Muscle of back (tissue), 11 donors: ENCODE measurements around the gene TNPO1. TPM values are rescaled to one million over a fixed set of nuclear protein-coding genes. Genes with fewer than 3 reads are reported as not detected.
"Not testable (repeated sequence)": the region's sequence is repeated elsewhere in the genome, so short reads cannot be mapped to it uniquely, and the experiment has no call there.

Experiments
- DNase-seq, 3 donors: peaks; one replicate each; pipeline versions ENCODE4 v3.0.0 to v3.0.0-alpha.2; 2013
- polyA plus RNA-seq, 10 donors: library from polyadenylated mRNA; unstranded; fragments of 120-200 nt; gene quantifications; one replicate each; pipeline ENCODE4 v1.2.1, GENCODE V29; 2013; ENCODE audit not compliant: insufficient read length in 10 of 10

Gene TNPO1
- polyA plus RNA-seq, 10 donors: 62.0 to 106 (median 80.6) TPM

DNA sequence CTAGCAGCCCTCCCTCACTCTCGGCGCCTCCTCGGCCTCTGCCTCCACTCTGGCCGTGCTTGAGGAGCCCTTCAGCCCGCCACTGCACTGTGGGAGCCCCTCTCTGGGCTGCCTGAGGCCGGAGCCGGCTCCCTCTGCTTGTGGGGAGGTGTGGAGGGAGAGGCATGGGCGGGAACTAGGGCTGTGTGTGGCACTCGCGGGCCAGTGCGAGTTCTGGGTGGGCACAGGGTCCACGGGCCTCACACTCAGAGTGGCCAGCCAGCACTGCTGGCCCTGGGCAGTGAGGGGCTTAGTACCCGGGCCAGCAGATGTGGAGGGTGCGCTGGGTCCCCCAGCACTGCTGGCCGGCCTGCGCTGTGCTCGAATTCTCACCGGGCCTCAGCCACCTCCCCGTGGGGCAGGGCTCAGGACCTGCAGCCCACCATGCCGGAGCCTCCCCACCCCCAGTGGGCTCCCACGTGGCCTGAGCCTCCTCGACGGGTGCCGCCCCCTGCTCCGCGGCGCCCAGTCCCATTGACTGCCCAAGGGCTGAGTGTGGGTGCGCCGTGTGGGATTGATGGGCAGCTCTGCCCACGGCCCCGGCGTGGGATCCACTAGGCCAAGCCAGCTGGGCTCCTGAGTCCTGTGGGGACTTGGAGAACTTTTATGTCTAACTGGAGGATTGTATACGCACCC is 109.0 kb downstream of the TNPO1 start:
- DNase-seq: no peak

DNA sequence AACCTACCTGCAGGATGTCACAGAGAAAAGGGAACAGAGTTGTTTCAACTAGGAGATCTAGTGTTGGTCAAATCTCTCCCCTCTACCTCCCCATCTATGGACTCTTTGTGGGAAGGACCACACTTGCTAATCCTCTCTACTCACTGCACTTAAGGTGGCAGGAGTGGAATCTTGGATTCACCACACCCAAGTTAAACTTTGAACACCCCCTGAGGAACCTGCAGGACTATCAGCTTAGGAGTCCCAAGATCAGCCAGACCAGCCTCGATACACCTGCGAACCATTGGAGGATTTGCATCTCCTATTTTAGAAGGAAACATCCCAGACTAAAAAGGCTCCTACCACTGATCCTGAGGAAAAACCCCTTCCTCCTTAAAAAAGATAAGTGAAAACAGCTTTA is 116.2 kb downstream of the TNPO1 start:
- not testable (repeated sequence) for DNase-seq

DNA sequence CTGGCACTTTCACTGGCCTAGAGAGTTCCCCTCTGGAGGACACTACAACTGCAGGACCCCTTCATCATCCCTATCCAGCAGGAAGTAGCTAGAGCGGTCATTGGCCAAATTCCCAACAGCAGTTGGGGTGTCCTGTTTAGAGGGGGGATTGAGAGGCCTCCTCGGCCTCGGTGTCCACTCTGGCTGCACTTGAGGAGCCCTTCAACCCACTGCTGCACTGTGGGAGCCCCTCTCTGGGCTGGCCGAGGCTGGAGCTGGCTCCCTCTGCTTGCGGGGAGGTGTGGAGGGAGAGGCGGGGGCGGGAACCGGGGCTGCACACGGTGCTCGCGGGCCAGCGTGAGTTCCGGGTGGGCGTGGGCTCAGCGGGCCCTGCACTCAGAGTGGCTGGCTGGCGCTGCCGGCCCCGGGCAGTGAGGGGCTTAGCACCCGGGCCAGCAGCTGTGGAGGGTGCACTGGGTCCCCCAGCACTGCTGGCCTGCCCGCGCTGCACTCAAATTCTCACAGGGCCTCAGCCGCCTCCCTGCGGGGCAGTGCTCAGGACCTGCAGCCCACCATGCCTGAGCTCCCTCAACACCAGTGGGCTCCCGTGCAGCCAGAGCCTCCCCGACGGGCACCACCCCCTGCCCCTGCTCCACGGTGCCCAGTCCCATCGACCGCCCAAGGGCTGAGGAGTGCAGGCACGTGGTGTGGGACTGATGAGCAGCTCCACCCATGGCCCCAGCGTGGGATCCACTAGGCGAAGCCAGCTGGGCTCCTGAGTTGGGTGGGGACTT is 118.7 kb downstream of the TNPO1 start:
- not testable (repeated sequence) for DNase-seq

GRCh38 chr5:72936893-72937292 is 120.4 kb downstream of the TNPO1 start:
- DNase-seq: no peak

DNA sequence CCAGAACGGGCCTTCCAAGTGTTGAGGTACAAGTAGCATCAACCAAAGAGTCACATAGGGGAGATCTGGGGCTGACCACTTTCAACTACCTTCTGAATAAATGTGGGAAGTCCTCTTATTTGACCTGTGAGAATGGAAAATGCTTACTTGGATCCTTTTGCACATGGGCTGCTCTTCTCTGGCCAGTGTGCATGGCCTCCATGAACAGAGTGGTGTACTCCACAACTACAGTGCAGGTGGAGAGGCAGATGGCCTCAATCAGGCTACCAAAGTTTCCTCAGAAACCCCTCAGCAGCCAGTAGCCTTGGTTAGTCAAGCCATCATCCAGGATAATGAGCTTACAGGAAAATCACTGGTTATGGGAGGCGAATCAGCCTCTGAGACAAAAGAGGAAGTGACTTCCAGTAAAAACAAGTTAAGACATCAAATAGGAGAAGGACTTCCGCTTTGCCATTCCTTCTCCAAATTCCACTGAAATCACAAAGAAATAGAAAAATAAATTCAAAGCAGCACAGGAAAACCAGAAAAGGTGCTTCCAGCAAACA is 121.1 kb downstream of the TNPO1 start:
- peak in 1 of 3 donors; percentile 16 for DNase-seq

DNA sequence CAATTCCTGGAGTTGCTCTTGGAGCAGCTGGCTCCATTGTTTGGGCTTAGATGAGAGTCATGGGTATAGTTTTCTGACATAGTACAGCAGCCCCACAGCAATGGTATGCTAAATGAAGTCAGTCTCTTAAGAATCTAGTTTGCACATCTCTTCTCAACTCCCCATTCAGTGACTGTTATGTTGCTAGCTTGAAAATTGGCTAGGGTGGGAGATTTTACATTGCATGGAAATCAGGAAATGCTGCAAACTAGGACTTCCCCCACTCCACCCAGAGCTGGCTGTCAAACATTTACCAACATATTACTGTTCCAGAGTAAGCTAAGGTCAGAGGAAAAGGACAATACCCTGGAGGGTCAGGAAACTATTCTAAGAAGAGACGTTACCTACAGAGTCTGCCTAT is 121.7 kb downstream of the TNPO1 start:
- DNase-seq: peak in 1 of 3 donors; percentile 14

DNA sequence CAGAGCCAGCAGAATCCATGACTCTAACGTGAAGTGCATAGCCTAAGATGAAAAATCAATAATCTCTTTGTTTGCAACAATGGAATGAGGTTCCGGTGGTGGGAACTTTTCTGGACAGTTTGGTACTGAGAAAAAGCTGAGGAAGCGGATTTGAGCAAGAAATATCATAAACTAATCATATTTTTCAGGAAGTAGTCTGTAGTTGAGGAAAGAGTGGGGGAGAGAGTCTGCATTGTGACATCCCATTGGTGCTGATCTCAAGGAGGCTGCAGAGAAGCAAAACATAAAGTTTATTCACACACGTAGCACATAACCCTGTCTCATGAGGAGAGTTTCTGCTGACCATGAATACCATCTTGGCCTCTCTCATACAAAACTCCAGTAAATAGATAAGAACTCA is 123.6 kb downstream of the TNPO1 start:
- DNase-seq: no peak

GRCh38 chr5:72943307-72943706 is 126.8 kb downstream of the TNPO1 start:
- no peak for DNase-seq

DNA sequence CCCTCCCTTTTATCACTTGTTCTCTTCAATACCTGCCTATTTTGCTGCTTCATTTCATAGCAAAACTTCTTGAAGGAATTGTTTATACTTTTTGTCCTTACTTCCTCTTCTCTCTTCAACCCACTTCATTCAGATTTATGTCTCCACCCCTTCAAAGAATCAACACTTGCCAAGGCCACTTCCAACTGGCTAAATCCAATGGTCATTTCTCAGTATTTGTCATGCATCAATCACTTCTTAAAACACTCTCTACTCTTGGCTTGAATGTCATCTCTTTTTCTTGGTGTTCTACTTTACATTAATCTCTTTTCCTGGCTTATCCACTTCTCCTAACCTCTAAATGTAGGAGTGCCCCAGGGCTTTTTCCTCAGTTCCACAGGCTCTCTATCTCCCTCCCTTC is 131.0 kb downstream of the TNPO1 start:
- no peak for DNase-seq

DNA sequence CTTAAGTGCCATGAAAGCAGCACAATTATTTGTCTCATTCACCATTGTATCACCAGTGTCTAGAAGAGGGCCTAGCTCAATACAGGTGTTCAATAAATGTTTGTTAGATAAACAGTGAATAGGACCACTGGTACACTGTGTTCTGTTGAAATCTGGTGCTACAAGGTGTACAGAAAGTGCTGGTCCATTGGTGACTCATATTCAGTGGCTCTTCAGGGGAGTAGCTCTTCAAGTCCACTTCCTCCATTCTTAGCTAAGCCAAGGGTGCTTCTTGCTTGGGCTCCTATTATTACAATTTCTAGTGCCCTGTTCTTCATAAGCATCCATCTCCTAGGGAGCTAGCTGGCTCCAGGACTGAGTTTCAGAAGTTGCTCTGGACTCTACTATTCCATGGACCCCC is 133.0 kb downstream of the TNPO1 start:
- DNase-seq: no peak

GRCh38 chr5:72951671-72952468 is 135.4 kb downstream of the TNPO1 start:
- peak in 1 of 3 donors; percentile 51 for DNase-seq

- DNase-seq: no peak
These were observed 137.9 kb downstream of the TNPO1 start for GRCh38 chr5:72954389-72954788.

DNA sequence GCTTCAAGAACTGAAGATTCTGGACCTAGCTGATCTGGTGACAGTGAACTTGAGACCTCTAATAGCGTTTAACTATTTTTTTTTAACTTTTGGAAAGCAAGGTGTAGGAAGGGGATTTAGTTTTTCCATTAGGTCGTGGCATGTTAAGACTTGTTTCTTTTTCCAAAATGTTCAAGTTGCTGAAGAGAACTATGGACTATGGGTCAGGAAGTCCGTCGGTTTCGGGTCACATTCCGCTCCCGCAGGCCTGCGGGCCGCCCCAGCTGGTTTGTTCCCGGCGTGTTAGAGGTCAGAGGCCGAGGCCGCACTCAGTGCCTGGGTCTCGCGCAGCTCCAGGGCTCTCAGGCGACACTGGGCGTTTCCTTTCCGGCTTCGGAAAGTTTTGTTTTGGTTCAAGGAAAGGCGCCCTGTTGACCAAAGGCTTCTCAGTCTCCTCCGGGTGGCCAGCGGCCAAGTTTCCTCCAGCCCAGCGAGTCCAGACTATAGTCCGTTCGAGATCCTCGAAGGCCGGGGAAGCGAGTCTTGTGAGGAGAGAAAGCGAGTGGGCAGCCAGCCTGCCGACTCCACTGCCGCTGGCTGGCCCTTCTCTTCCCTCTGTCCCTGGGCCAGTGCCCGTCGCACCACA is 138.8 kb downstream of the TNPO1 start:
- DNase-seq: peak in 1 of 3 donors; percentile 88

- DNase-seq: peak; percentile 97 to 99 (median 99)
These were observed 139.4 kb downstream of the TNPO1 start, which contains the start of gene FCHO2 for GRCh38 chr5:72955768-72956323. TSS of gene FCHO2 (plus strand) at chr5:72956041. CDS start at chr5:72956097, 56 bp downstream.

DNA sequence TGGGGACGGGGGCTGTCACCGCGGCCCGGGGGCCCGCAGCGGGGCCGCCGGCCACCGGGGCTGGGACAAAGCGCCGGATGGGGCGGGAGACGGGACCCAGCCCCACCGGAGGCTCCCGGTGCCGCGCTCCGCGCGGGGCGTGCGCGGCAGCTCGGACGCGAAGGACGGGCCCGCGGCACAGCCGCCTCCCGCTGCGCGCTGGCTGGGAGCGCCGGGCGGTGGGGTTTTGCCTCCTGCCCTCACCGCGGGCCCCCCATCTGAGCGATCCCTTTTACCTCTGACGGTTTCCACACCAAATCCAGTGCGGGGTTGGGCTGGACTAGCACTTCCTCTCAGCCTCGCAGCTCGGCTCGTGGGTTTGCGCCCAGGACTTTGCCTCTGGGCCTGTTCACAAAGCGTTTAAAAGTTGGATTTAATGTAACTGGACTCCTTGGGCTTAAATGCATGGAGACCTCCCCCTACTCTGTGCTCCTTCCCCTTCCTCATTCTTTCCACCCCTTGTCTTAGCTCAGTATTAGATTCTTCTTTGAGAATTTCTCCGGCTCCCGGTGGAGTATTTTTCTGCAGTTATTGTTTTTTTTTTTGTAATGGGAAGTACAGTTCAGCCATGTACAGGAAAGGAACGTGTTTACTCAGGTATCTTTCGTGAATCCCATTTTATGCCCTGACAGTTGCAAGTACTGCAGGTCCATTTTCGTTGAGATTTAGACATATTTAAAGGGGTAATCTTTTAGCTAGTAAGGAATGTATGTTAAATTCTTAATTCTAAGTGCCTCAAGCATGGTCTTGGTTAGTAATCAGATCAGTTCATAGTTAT is 140.1 kb downstream of the TNPO1 start:
- peak; percentile 53 to 92 (median 72) for DNase-seq

GRCh38 chr5:72957337-72957736 is 140.9 kb downstream of the TNPO1 start:
- DNase-seq: no peak

DNA sequence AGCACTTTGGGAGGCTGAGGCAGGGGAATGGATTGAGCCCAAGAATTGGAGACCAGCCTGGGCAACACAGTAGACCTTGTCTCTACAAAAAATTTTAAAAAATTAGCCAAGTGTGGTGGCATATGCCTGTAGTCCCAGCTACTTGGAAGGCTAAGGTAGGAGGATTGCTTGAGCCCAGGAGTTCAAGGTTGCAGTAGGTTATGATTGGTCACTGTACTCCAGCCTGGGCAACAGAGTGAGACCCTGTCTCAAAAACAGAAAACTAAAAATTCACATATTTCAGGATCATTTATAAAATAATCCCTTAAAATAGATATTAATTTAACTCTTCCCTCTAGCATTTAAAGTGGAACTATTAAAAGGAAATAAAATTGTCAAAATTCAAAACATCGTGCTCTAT is 142.8 kb downstream of the TNPO1 start:
- no peak for DNase-seq
